Panc1 (cell line): ENCODE data around the gene HEG1. TPM values are rescaled to one million over a fixed set of nuclear protein-coding genes. Genes with fewer than 3 reads are reported as not detected.

ENCODE experiments used
- ATAC-seq: fragments of 200-7000 bp; cut with Tn5 transposase; 2 replicates; pipeline ENCODE4 v1.9.1; 2020; ENCODE audit warnings: mild to moderate bottlenecking, moderate library complexity
- BruUV-seq: library from RNA; stranded (reverse); fragments of 400-500 nt; replicated peaks from 2 replicates; lab custom pipeline; 2021; lab: Mats Ljungman, UMichigan
- CTCF ChIA-PET: fragments of 300-600 bp; sonication (Branson Sonifier 250); formaldehyde crosslinking; loops from one replicate; lab custom pipeline; 2022; ENCODE audit warnings: antibody characterized with exemption; lab: Charles Lee
- POLR2A ChIA-PET: fragments of 300-600 bp; sonication (Branson Sonifier 250); formaldehyde crosslinking; loops from one replicate; lab custom pipeline; 2022; ENCODE audit warnings: antibody characterized with exemption; lab: Charles Lee
- DNase-seq: peaks from one replicate; pipeline ENCODE4 v3.0.0-alpha.2; 2010; ENCODE audit warnings: low read depth, low spot score
- H3K27ac ChIP-seq: 2 replicates; pipeline ENCODE4 v1.5.1; 2011; ENCODE audit warnings: mild to moderate bottlenecking, low read length, inconsistent platforms
- H3K27me3 ChIP-seq: fragments of 200-500 bp; sonication (Bioruptor generic); 2 replicates; pipeline ENCODE4 v1.6.0; 2014; ENCODE audit warnings: low read length, inconsistent platforms; ENCODE audit not compliant: control insufficient read depth, insufficient read depth
- H3K36me3 ChIP-seq: fragments of 200-500 bp; sonication (Bioruptor generic); 2 replicates; pipeline ENCODE4 v1.5.1; 2014; ENCODE audit warnings: inconsistent platforms, mild to moderate bottlenecking, low read length, moderate library complexity; ENCODE audit not compliant: control insufficient read depth, insufficient read depth
- H3K4me1 ChIP-seq: 2 replicates; pipeline ENCODE4 v1.5.1; 2011; ENCODE audit warnings: inconsistent platforms, mild to moderate bottlenecking, low read length, moderate library complexity; ENCODE audit not compliant: control insufficient read depth, insufficient read depth
- H3K4me3 ChIP-seq, 2 experiments: 2 replicates each; pipeline ENCODE4 v1.5.1; 2011 to 2012; ENCODE audit warnings: low read depth in 2 of 2, low read length in 2 of 2, mild to moderate bottlenecking in 2 of 2, inconsistent platforms in 1 of 2, moderate library complexity in 1 of 2
- H3K9me3 ChIP-seq: fragments of 200-500 bp; sonication (Bioruptor generic); 2 replicates; pipeline ENCODE4 v1.5.1; 2014; ENCODE audit warnings: low read depth, mild to moderate bottlenecking, inconsistent platforms, low read length, moderate library complexity; ENCODE audit not compliant: control insufficient read depth, insufficient read depth
- POLR2AphosphoS5 ChIP-seq: IDR thresholded peaks from 2 replicates; pipeline ENCODE4 v1.6.1; 2012; ENCODE audit warnings: mild to moderate bottlenecking, low read depth, low read length, moderate library complexity
- SIN3A ChIP-seq: IDR thresholded peaks from 2 replicates; pipeline ENCODE4 v1.6.1; 2012; ENCODE audit warnings: low read depth, mild to moderate bottlenecking, low read length, moderate library complexity, borderline replicate concordance; ENCODE audit not compliant: insufficient read depth
- TCF7L2 ChIP-seq: IDR thresholded peaks from 2 replicates; pipeline ENCODE4 v1.6.1; 2011; ENCODE audit warnings: mild to moderate bottlenecking, low read depth, low read length, inconsistent platforms
- in situ Hi-C: cut with HindIII; loops from 2 replicates; pipeline ENCODE4 v1.10.0; 2016; ENCODE audit warnings: low sequenced_read_pairs, low pct_unique_long_range_greater_than_20kb
- intact Hi-C: fragments of 100-400 bp; cut with micrococcal nuclease; formaldehyde crosslinking; loops from one replicate; pipeline ENCODE4 v1.10.0; 2022; ENCODE audit not compliant: unreplicated experiment
- total RNA-seq: library from RNA; stranded (reverse); gene quantifications from one replicate; pipeline ENCODE4 v1.2.1, GENCODE V29; 2021; ENCODE audit not compliant: unreplicated experiment
- TF ChIP-seq, protein P1 (sequence below): fragments of 450-650 bp; IDR thresholded peaks from 2 replicates; pipeline ENCODE4 v1.5.1; 2017; ENCODE audit warnings: mild to moderate bottlenecking
- TF ChIP-seq, protein P2 (sequence below), 2 experiments: IDR thresholded peaks; 2 replicates each; pipeline ENCODE4 v1.6.1; 2011 to 2012; ENCODE audit warnings: low read depth in 2 of 2, control low read depth in 1 of 2, low read length in 1 of 2, mild to moderate bottlenecking in 1 of 2, moderate library complexity in 1 of 2; ENCODE audit not compliant: insufficient read depth in 1 of 2

The HEG1 gene
- total RNA-seq, 1 experiment from 2014 or later: 141 TPM

DNA sequence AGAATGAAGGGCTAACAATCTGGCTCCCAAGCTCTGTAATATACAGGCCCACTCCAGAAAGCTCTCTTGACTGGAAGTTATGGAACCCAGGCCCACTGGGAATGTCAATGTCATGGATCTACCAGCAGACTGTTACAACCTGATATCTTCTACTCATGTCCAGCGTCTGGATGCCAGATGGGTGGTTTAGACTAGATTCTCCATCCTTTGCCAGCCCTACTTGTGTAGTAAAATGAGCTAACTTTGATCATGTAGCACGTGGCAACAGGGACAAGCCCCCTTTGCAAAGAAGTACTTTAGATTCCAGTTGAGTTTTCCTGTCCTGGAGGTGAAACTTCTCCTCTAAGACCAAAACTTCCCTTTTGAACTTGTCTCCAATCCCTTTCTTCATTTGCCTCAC lies 55.1 kb downstream of the HEG1 start:
- ATAC-seq: no peak
- ChIA-PET CTCF (no interaction called here), POLR2A (interaction anchor here (0.6 kb wide), 1 partner anchor 466 kb away, joined by 9 read pairs; no protein-coding TSS in a partner anchor)
- Histone ChIP-seq H3K9me3 (no peaks in the 10 kb centered on the region), H3K36me3 (peaks cover 31% of the 10 kb centered on the region), H3K27ac (peak overlapping the region; percentile 39; the same call in 1 of the 2 replicates), H3K27me3 (no peaks in the 10 kb centered on the region), H3K4me1 (peaks cover 29% of the 10 kb centered on the region), H3K4me3 (no peak overlapping the region)
- no peak for DNase-seq
- TF ChIP-seq, protein P1, sequence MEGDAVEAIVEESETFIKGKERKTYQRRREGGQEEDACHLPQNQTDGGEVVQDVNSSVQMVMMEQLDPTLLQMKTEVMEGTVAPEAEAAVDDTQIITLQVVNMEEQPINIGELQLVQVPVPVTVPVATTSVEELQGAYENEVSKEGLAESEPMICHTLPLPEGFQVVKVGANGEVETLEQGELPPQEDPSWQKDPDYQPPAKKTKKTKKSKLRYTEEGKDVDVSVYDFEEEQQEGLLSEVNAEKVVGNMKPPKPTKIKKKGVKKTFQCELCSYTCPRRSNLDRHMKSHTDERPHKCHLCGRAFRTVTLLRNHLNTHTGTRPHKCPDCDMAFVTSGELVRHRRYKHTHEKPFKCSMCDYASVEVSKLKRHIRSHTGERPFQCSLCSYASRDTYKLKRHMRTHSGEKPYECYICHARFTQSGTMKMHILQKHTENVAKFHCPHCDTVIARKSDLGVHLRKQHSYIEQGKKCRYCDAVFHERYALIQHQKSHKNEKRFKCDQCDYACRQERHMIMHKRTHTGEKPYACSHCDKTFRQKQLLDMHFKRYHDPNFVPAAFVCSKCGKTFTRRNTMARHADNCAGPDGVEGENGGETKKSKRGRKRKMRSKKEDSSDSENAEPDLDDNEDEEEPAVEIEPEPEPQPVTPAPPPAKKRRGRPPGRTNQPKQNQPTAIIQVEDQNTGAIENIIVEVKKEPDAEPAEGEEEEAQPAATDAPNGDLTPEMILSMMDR: no peak
- TF ChIP-seq, protein P2, sequence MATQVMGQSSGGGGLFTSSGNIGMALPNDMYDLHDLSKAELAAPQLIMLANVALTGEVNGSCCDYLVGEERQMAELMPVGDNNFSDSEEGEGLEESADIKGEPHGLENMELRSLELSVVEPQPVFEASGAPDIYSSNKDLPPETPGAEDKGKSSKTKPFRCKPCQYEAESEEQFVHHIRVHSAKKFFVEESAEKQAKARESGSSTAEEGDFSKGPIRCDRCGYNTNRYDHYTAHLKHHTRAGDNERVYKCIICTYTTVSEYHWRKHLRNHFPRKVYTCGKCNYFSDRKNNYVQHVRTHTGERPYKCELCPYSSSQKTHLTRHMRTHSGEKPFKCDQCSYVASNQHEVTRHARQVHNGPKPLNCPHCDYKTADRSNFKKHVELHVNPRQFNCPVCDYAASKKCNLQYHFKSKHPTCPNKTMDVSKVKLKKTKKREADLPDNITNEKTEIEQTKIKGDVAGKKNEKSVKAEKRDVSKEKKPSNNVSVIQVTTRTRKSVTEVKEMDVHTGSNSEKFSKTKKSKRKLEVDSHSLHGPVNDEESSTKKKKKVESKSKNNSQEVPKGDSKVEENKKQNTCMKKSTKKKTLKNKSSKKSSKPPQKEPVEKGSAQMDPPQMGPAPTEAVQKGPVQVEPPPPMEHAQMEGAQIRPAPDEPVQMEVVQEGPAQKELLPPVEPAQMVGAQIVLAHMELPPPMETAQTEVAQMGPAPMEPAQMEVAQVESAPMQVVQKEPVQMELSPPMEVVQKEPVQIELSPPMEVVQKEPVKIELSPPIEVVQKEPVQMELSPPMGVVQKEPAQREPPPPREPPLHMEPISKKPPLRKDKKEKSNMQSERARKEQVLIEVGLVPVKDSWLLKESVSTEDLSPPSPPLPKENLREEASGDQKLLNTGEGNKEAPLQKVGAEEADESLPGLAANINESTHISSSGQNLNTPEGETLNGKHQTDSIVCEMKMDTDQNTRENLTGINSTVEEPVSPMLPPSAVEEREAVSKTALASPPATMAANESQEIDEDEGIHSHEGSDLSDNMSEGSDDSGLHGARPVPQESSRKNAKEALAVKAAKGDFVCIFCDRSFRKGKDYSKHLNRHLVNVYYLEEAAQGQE (IDR thresholded peaks at IDR 0.05; ENCODE audit: insufficient read depth in 1 of 2, low read depth in 2 of 2, low read length in 1 of 2): no peak
- TF ChIP-seq TCF7L2 (no peak), SIN3A (no peak), POLR2AphosphoS5 (no peak)
- no TSS peak for BruUV-seq
- in situ Hi-C loops (no loop called here), intact Hi-C loops (no loop called here)

DNA sequence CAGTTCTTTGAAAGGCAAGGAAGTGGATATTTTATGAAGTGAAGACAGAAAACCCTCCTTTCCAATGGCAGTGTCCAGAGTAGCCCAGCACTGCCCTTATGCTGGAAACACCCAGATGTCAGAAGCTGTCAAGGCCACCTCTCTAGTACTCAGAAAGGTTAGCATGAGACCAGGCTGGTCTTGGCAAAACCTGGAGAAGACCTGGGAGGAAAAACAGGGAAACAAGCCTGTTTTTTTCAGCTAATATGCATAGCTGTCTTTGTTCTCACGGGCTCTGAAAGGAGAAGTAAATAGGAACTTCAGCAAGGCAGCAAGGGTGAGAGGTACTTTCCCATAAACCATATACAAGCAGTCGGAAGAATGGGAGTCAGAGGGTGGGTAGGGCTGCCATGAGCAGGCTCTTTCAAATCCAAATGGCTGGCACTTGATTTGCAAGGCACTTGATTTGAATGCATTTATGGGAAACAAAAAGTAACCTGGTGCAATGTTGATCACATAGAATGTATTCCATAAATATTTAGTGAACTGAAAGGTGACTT lies 55.8 kb downstream of the HEG1 start:
- intact Hi-C loops: loop anchor here (5.0 to 10.0 kb wide), 3 partner anchors 205 to 585 kb away; no protein-coding TSS in a partner anchor
- BruUV-seq: no TSS peak
- peaks cover 26% of the 10 kb centered on the region for H3K4me1 ChIP-seq
- DNase-seq: no peak
- H3K36me3 ChIP-seq: peaks cover 30% of the 10 kb centered on the region
- H3K27me3 ChIP-seq: no peaks in the 10 kb centered on the region
- H3K27ac ChIP-seq: peak overlapping the region; percentile 5; the same call in 1 of the 2 replicates
- in situ Hi-C loops: no loop called here
- no peak for ATAC-seq
- no peak overlapping the region for H3K4me3 ChIP-seq
- POLR2A ChIA-PET: interaction anchor here (0.6 kb wide), 1 partner anchor 466 kb away, joined by 9 read pairs; no protein-coding TSS in a partner anchor
- no peaks in the 10 kb centered on the region for H3K9me3 ChIP-seq
- CTCF ChIA-PET: no interaction called here
- TF ChIP-seq SIN3A: no peak
- TF ChIP-seq, protein P1: no peak
- TF ChIP-seq, protein P2 (IDR thresholded peaks at IDR 0.05; ENCODE audit: insufficient read depth in 1 of 2, low read depth in 2 of 2, low read length in 1 of 2): no peak
- no peak for TF ChIP-seq TCF7L2
- TF ChIP-seq POLR2AphosphoS5: no peak
